HG02970 (cell line): Measurements from ENCODE around the gene KBTBD13.
"Not testable (repeated sequence)": the region's sequence is repeated elsewhere in the genome, so short reads cannot be mapped to it uniquely, and the experiment has no call there.

Experiments used
- ATAC-seq: cut with Tn5 transposase; IDR thresholded peaks from one replicate; pipeline ENCODE4 v1.9.1; 2021; ENCODE audit warnings: mild to moderate bottlenecking, moderate library complexity, moderate number of reproducible peaks; ENCODE audit not compliant: unreplicated experiment, low FRiP score

The KBTBD13 gene

DNA sequence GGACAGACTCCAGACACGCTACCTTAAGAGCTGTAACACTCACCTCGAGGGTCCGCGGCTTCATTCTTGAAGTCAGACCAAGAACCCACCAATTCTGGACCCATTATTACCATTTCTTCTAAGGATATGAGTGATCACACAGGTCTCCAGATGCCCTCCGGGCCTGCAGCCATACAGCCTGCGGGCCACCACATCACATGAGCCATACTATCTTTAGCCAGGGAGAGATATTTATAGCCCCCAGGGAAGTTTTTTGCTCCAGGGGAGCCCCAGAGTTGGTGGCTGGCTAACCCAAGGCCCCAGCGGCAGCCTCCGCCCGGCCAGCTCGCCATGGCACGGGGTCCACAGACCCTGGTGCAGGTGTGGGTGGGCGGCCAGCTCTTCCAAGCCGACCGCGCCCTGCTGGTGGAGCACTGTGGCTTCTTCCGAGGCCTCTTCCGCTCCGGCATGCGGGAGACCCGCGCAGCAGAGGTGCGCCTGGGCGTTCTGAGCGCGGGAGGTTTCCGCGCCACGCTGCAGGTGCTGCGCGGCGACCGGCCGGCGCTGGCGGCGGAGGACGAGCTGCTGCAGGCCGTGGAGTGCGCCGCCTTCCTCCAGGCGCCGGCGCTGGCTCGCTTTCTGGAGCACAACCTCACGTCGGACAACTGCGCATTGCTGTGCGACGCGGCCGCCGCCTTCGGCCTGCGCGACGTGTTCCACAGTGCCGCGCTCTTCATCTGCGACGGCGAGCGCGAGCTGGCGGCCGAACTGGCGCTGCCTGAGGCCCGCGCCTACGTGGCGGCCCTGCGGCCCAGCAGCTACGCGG lies at the start of gene KBTBD13:
TSS of gene KBTBD13 (plus strand) at position 261 of the 805 bp plus-strand sequence. CDS start at position 331, 70 bp downstream.
- ATAC-seq, result no peak

DNA sequence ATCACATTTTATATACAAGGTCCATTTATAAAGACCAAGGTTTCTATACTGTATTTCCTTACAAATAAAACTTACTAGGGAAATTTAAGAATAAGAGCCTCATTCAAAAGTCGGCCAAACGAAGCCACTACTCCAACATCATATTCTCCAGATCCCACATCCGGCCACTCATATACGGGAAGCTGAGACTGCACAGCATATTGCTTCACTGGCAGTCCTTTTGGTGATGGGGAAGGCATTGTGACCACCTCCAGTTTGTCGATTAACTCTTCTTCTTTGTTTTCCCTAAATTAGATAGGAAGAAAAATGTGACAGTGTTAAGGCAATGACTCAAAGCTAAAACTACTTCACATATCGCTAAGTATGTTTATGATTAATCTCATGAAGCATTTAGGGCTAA lies 49.8 kb upstream of the KBTBD13 start:
- ATAC-seq, result no peak

DNA sequence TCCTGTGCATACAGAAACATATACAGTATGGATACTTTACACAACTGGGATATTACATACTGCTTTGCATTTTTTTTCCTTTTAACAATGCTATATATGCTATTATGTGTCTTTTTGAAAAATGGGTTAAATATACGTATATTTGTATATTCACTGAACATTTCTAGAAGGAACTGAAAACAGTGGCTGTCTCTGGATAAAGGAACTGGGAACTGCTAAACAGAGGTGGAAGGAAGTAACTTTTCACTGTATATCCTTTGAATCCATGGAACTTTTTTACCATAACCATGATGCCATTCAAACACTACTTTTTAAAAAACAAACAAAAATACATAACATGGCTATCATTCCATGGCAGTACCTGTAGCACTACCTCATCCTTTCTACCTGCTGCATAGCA lies 49.0 kb upstream of the KBTBD13 start:
- ATAC-seq, result no peak

DNA sequence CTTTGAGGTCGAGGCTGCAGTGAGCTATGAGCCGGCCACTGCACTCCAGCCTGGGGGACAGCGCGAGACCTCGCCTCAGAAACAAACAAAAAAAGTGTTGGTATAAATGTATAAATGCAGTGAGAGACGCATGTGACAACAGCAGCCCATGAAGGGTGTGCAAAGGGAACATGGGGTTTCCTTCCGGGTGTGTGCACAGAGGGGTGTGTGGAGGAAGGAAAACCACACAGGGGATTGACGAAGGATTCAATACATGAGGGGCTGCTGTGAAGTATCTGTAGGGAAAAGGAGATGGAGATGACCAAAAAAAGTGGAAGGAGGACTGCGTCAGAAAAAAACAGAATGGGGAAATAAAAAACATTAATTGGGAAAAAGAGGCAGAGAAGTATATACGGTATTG lies 48.2 kb upstream of the KBTBD13 start:
- no peak for ATAC-seq

DNA sequence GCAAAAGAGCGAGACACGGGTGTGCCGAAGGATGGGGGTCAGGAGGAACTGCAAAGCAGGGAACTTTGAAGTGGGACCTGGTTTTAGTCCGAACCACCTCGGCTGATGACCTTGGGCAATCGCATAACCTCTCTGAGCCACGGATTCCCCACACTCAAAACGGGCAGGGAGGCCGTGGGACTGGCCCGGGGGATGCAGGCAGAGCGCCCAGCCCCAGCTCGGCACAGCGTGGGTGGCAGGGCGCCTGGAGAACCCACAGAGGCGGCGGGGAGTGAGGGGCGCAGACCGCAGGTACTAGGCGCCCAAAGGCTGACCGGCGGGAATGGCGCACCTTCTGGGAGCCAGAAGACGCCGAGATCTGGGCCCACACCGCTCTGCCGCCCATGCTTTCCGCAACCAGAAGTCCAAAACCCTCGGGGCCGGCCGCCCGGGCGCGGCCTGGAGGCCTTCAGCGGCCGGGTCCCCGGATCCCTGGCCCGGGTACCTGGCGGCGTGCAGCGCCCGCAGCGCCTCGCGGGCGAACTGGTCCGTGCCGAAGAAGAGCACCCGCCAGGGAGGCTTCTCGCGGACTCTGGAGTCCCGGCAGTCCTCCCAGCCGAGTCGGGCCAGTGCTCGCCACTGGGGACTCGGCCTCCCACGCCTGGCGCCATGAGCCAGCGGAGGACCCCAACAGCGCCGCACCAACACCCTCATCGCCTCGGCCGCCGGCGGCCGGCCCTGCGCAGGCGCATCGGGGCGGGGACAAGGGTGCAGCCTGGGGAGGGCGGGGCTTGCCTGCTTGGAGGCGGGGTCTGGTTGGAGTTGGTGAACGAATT lies 47.4 kb upstream of the KBTBD13 start, which contains the start of gene MTFMT:
TSS of gene MTFMT (minus strand) at position 719 of the 815 bp plus-strand sequence. CDS start at position 693, 26 bp downstream.
- peak; percentile 79 for ATAC-seq

- ATAC-seq, result no peak
Observed at GRCh38 chr15:65029736-65030208, 46.8 kb upstream of the KBTBD13 start.

DNA sequence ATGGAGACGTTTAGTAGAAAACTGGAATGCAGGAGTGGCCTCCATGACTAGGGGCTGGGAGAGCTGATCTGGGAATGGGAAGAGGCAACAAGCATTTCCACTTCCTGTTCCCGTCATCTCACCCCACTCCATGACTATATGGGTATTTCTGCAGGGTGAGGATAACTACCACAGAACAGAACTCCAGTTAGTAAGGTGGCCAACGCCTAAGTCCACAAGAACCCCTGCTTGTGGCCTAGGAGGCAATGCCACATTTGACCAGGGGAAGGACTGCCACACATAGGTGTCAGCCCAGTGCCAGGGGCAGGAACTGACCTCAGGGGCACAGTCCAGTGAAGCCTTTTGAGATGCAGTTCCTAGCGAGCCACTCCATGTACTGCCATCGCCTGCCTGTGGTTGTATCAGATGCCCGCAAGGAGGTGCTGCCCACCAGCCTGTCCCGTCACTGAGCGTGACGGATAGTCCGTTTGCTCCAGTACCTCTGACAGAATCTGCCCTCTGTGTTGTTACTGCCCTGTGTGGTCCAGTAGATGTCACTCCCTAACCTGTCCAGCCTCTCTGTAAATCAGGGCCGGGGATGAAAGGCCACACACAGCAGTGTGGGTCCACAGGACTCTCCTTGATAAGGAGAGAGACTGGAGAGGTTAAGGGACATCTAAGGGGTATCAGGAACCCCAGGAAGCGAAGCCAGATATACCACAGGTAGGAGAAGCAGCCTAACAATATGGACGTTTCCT lies 43.6 kb upstream of the KBTBD13 start:
- no peak for ATAC-seq

DNA sequence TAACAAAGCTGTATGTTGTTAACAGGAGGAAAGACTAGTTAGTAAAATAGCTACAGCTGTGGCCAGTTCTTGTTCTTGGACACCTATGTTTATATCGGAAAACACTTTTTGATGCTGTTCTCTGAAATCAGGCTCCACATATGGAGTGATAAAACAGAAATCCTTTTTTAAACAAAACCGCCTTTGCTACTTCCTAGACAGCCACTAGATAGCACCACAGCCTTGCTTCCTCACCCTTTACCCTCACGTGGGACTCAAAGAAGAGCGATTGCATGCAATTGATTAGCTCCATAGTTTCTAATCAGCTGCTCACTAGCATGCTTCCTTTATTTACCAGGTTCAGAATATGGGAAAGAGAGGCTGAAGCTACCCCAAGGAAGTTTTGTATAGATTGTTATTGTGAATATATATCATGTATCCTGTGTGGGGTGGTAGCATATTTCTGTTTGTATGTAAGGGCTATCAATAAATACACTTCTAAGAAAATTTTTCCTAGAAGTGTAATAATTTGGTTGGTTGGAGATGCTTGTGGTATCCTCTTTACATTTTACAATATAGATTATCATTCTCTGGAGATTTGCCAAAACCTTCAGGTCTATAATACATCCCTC lies 42.8 kb upstream of the KBTBD13 start:
- no peak for ATAC-seq

DNA sequence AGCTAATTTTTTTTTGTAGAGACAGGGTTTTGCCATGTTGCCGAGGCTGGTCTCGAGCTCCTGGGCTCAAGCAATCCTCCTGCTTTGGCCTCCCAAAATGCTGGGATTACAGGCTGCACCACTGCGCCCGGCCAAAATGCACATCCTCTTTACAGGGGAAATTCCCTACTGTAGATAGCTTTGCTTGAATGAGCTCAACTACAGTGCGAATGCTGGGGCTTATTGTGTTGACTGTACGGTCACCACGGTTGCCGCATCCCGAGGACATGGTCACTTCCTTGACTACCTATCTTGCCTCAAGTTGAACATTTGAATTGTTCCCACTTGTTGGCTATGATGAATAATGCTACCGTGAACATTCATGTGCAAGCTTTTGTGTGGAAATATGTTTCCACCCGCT lies 41.8 kb upstream of the KBTBD13 start:
- ATAC-seq, result no peak

DNA sequence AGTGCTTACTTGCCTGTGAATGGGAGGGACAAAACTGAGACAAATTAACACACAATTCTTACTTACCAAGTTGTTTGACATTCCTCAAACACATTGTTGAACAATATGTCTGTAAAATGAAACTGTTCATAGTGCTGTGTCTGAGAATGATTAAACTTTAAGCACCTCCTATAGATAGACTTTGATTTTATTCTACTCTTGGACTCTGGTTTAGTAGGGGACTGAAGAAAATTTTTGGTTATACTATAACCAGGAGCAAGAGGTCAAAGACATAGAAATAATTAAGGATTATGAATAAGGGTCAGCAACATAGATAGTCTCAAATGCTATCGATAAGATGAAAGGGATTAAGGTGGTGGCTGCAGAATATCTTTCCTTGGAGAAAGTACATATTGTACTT lies 39.2 kb upstream of the KBTBD13 start:
- ATAC-seq, result no peak

GRCh38 chr15:65038428-65038827 lies 38.1 kb upstream of the KBTBD13 start:
- no peak for ATAC-seq

- ATAC-seq, result no peak
Observed at GRCh38 chr15:65038836-65039235, 37.7 kb upstream of the KBTBD13 start.

DNA sequence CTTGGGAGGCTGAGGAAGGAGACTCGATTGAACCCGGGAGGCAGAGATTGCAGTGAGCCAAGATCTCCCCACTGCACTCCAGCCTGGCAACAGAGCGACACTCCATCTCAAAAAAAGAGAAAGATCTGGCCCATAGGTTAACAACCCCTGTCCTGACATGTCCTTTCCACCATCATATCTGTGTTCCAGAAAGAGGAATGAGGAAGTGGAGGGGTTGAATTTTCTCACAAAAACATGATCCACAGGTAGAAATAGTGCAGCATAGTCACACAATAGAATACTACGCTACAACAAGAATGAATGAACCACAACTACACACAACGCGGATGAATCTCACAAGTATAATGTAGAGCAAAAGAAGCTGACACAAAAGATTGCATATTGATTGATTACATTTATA lies 36.1 kb upstream of the KBTBD13 start:
- no peak for ATAC-seq

- no peak for ATAC-seq
Observed at GRCh38 chr15:65041787-65042186, 34.8 kb upstream of the KBTBD13 start.

DNA sequence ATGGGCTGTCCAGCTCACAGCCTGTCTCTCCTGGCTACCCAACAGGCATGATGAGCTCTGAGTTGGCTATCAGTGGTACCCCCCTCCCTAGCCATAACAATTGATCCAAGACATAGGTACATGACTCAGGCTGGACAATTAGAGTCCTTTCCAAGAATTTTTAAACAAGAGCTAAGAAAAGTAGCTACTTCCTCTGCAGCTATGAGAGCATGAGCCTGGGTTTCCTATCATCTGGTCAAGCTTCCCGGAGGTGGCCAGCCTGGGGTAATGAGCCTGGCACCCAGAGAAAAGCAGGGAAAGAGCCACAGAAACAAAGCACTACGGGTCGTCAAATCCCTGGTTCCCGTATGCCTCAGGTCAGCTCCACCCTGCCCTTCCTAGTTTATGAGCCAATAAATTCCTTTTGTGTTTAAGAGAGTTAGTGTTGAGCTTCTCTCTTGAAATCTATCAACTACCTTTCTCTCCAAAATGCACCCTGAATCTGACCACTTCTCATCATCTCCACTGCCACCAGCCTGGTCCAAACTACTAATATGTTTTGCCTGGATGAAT lies 33.7 kb upstream of the KBTBD13 start:
- ATAC-seq, result no peak

DNA sequence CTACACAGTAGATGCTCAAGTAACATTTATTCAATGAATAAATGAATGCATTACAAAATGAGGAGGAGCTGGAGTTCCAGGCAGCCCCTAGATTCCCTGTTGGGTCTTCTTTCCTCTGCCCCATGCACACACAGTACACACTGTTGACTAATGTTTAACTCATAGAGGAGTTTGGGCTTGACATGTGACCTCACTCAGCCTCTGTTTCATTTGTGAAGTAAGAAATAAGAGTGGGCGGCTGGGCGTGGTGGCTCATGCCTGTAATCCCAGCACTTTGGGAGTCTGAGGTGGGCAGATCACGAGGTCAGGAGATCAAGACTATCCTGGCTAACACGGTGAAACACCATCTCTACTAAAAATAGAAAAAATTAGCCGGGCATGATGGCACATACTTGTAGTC lies 32.3 kb upstream of the KBTBD13 start:
- ATAC-seq, result not testable (repeated sequence)

GRCh38 chr15:65044724-65045481 lies 31.6 kb upstream of the KBTBD13 start, which contains the start of gene SLC51B:
Gene SLC51B, plus strand, starts transcription at chr15:65045387. Its CDS starts 4,618 bp downstream, at chr15:65050005.
- no peak for ATAC-seq

DNA sequence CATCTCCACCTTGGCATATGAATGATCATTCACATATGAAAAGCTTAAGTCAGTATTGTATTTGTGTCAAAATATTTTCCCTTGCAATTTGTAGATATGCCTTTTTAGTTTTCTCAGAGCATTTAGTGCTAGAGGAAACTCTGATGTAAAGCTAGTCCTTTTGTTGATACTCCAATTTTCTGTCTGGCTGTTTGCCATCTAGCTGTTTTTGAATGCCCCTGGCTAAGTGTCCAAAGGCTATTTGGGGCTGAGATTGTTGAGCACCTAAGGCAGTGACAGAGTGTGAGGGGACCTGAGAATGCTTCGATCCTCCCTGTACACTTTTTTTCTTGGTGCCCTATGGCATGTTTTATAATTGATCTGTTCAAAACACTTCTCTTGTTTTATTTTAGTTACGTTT lies 28.3 kb upstream of the KBTBD13 start:
- ATAC-seq, result no peak

- peak; percentile 75 for ATAC-seq
Observed at GRCh38 chr15:65049418-65049840, 27.1 kb upstream of the KBTBD13 start.
